NCI-H2171 treated with DMSO at 0.1 percent for 48 hours (cell line): Measurements from ENCODE around the gene TMEM108.

Experiments used
- DNase-seq: peaks from one replicate; lab custom pipeline; 2025; lab: John Stamatoyannopoulos, UW

Gene TMEM108

GRCh38 chr3:133055339-133055738, 17.1 kb downstream of the TMEM108 start:
- peak; percentile 55 for DNase-seq

GRCh38 chr3:133058243-133058642, 20.1 kb downstream of the TMEM108 start:
- no peak for DNase-seq

GRCh38 chr3:133058831-133059230, 20.6 kb downstream of the TMEM108 start:
- no peak for DNase-seq

GRCh38 chr3:133065193-133065961, 27.2 kb downstream of the TMEM108 start:
- no peak for DNase-seq

GRCh38 chr3:133066026-133066425, 27.8 kb downstream of the TMEM108 start:
- peak; percentile 52 for DNase-seq

GRCh38 chr3:133069556-133070286, 31.5 kb downstream of the TMEM108 start:
- DNase-seq = no peak

- peak; percentile 87 for DNase-seq
Observed at GRCh38 chr3:133074977-133075376, 36.8 kb downstream of the TMEM108 start.

- no peak for DNase-seq
Observed at GRCh38 chr3:133077688-133078087, 39.5 kb downstream of the TMEM108 start.

- DNase-seq = no peak
Observed at GRCh38 chr3:133079621-133080020, 41.4 kb downstream of the TMEM108 start.

- DNase-seq = no peak
Observed at GRCh38 chr3:133081016-133081415, 42.8 kb downstream of the TMEM108 start.

GRCh38 chr3:133083395-133083794, 45.2 kb downstream of the TMEM108 start:
- DNase-seq = no peak

- DNase-seq = no peak
Observed at GRCh38 chr3:133089906-133090485, 51.8 kb downstream of the TMEM108 start.

- DNase-seq = no peak
Observed at GRCh38 chr3:133092681-133093080, 54.5 kb downstream of the TMEM108 start.

- no peak for DNase-seq
Observed at GRCh38 chr3:133093366-133093765, 55.2 kb downstream of the TMEM108 start.

- DNase-seq = no peak
Observed at GRCh38 chr3:133096900-133097613, 58.9 kb downstream of the TMEM108 start.

- DNase-seq = no peak
Observed at GRCh38 chr3:133103706-133104105, 65.5 kb downstream of the TMEM108 start.

GRCh38 chr3:133106169-133106568, 68.0 kb downstream of the TMEM108 start:
- no peak for DNase-seq

- DNase-seq = no peak
Observed at GRCh38 chr3:133112666-133113065, 74.5 kb downstream of the TMEM108 start.

- DNase-seq = no peak
Observed at GRCh38 chr3:133113526-133113925, 75.3 kb downstream of the TMEM108 start.

GRCh38 chr3:133113927-133114597, 75.9 kb downstream of the TMEM108 start:
- peak; percentile 75 for DNase-seq

GRCh38 chr3:133115176-133115575, 77.0 kb downstream of the TMEM108 start:
- no peak for DNase-seq

GRCh38 chr3:133117342-133117741, 79.2 kb downstream of the TMEM108 start:
- peak; percentile 24 for DNase-seq
